GM19455 (cell line): Measurements from ENCODE around the gene GPRIN1.

Experiments
- ATAC-seq: cut with Tn5 transposase; IDR thresholded peaks from one replicate; pipeline ENCODE4 v1.9.1; 2021; ENCODE audit not compliant: unreplicated experiment

GPRIN1 gene

DNA sequence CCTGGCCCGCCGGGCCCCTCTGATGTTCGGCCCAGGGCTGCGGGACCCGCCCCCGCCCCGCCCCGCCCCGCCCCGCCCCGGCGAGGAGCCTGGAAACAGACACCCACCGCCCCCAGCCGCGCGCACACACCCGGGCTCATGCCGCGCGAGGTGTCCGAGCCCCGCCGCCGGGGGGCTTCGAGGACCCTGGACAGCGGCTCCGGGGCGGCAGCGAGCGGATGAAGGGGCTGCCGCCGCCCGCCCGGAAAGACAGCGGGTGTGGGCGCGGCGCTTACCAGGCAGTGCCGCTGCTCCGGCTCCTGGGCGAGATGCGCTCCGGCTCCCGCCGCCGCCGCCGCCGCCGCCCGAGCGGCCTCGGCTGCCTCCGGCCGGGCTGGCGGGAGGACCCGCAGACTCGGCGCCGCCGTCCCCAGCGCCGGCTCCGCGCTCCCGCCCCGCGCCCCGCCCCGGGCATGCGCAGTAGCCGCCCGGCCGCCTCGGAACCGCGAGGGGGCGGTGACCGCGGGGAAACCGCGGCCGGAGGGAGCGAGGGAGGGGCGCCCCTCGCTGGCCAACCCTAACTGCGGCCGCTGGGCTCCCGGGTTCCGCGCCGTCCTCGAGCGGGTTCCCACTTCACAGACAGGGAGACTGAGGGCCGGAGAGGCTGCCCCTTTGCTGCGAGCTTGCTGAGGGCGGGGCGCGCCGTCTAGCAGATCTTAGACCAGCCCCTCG is at the start of gene GPRIN1:
Gene GPRIN1, minus strand, starts transcription at position 433 of the 711 bp plus-strand sequence. CDS start 10,322 bp downstream, outside the sequence.
- ATAC-seq: peak; percentile 72

DNA sequence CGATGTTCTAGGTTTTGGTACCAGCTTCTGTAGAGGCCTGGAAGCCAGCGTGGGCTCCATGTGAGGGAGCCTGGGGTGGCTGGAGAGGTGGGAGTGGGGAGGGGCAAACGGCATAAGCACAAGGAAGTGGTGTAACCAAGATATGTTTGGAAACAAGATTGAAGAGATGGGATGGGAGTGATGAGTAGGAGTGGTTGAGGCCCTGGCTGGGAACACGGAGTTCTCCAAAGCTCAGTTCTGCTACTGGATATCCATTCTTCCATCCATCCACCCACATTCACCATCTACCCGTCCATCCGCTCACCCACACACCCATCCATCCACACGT is 49.5 kb upstream of the GPRIN1 start:
- no peak for ATAC-seq

DNA sequence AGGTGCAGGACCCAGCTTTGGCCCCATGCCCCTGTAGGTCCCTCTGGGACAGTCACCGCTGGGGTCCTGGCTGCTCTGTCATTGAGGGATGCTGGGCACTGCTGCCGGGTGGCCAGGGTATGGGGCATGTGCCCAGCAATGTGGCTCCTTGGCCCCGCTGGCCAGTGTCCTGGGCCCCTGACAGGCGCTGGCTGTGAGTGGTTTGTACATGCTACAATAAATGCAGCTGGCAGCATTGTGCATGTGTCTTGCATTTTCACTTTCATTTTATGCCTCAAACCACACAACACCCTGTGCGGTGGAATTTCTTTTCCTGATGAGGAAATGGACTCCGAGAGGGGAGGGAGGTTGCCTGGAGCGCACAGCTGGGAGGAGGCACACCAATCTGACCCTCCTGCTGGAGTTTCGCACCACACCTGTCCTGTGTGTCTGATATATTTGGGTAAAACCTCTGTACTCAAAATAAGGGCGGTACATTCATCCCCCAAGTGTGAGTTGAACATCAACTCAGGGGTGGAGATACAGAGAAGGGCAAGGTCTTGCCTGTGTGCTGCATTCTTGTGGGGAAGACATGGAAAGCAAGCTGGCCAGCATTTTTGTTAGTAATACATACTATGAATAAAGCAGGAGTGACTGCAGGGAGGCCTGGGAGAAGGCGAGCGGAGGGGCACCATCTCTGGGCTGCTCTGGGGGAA is 49.0 kb upstream of the GPRIN1 start:
- no peak for ATAC-seq

DNA sequence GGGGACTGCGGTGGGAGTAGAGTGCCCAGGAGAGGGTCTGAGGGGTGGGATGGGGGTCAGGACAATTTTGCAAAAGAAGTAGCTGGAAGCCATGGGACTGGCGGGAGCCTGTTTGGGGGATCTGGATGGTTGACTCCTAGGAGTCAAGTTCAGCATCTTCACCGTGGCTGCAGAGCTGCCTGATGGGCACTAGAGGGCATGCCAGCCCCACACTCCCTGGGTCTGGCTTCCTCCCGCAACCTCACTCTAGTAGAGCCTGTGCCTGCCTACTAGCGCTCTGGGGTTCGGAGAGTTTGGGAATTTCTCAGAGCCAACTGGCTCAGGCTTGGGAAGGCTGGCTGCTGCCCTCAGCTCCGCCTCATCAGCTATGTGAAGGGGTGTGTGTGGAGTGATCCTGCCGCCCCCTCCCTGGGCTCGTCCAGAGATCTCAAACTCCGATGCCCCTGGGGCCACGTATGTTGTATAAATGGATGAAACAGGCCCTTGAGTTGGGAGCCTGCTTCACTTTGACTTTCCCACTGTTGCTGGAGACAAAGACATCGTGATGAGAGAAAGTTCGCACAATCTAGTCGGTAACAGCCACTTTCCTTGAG is 48.1 kb upstream of the GPRIN1 start:
- no peak for ATAC-seq

DNA sequence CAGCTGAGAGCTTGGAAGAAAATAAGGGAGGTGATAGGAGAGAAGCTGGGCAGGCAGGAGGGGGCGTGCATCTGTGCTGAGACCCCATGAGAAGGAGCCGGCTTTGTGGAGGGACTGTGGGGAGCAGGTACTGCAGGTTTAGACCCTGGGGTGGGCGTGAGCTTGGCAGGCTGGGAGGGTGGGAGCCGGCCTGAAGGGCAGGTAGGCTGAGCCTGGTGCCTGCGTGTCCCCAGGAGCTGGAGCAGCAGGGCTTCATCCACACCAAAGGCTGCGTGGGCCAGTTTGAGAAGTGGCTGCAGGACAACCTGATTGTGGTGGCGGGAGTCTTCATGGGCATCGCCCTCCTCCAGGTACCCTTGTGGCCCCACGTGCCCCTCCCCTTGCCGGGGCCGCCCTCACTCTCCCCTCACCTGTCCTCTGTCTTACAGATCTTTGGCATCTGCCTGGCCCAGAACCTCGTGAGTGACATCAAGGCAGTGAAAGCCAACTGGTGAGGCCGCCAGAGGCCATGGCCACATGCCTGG is 46.6 kb upstream of the GPRIN1 start:
- no peak for ATAC-seq

- ATAC-seq: no peak
Measured at GRCh38 chr5:176654856-176655255, 44.9 kb upstream of the GPRIN1 start.

GRCh38 chr5:176653401-176654385 is 43.7 kb upstream of the GPRIN1 start:
- ATAC-seq: no peak

GRCh38 chr5:176652136-176652535 is 42.2 kb upstream of the GPRIN1 start:
- no peak for ATAC-seq

GRCh38 chr5:176651472-176651980 is 41.6 kb upstream of the GPRIN1 start:
- ATAC-seq: no peak

GRCh38 chr5:176650354-176650884 is 40.5 kb upstream of the GPRIN1 start:
- ATAC-seq: no peak

DNA sequence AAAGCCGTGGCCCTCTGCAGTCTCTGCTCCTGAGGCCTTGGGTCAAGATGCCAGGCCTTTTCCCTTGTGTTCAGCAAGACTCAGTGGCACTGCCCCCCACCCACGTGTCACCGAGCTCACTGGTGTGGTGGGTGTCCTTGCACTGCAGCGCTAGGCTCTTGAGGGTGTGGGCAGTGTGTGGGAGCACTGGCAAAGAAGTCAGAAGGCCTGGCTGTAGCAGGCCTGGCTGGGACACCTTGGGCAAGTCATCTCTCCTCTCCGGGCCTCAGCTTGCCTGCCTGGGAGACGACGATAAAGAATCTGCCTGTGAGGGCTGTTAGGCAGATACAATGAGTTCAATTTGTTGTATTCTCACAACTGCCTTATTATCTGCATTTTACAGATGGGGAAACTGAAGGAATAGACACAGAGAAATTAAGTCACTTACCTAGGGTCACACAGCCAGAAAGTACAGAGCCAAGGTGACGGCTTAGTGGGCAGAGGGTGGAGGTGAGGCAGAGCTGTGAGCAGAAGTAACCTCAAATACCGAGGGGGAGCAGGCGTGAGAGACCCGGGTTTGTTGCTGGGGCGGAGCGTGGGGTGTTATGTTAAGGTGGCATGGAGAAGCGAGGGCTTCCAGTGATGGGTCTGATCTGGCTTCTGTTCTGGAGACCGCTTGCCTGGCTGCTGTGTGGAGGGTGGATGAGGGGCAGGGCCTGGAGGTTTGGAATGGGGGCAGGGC is 38.7 kb upstream of the GPRIN1 start:
- ATAC-seq: no peak

DNA sequence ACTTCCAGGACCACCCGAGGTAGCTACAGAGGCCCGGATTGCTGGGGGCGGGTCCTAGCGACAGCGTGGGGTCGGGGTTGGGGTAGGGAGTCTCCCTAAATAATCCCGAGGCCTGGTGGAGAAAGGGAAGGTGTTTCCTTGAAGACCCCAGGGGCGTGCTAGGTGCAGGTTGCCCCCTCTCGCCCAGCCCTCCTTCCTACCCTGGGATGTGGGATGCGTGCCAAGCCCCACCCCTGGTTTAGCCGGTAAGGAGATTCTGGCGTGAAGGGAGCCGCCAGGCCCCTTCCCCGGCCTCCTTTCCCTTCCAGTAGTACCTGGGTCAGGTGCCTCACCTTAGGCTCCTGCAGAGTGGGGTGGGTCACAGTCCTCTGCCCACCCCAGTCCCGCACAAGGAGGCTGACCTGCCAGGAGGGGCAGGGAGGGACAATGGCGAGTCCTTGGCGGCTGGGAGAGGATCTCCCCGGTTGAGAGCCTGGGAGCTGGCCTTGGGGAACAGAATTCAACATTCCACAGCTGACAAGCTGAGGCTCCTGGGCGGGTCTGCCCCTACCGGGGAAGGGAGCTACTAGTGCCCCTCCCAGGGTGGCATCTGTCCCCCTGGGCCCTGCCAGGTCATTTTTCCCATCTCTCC is 38.0 kb upstream of the GPRIN1 start:
- ATAC-seq: no peak

DNA sequence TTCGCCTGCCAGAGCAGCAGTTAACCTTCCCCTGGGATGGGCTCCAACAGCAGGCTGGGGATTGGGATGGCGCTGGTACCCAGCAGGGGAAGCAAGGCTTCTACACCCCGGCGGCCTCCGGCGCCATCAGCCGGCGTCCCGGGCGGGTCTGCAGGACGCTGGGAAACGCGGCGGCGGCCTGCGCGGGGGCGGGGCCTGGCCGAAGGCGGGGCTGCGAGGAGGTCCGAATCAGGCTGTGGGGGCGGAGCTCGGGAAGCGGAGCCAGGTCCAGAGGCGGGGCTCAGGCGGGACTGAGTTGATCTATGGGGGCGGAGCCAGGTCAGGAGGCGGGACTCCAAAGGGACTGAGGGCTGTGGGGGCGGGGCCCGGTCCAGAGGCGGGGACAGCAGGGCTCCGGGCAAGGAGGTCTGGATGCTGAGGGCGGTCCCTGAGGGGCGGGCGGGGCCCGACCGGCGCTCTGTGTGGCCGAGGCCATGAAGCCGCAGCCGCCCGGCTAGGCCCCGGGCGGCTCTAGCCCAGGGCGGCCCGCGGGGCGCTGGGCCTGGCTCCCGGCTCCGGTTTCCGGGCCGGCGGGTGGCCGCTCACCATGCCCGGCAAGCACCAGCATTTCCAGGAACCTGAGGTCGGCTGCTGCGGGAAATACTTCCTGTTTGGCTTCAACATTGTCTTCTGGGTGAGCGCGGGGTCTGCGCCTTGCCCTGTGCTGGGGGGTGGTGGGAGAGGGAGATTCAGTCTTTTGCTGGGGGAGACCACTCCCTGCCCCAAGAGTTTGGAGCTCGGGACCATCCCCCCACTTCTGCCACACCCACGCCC is 37.3 kb upstream of the GPRIN1 start, which contains the start of gene TSPAN17:
Gene TSPAN17, plus strand, starts transcription at position 455 of the 813 bp plus-strand sequence. Its CDS starts 132 bp downstream, at position 587.
- ATAC-seq: peak; percentile 96

DNA sequence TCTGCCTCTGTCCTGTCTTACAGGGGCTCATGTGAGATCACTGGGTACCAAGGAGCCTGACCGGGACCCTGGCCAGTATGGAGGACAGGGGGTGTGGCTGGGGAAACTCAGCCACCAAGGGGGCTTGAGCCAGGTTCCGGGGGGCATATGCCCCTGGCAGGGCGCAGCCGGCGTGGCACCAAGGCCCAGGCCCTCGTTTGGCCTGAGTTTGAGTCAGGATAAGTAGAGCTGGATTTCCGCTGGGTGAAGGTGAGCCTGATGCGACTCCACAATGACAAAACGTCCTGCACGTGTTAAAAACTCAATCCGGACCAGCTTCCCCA is 36.7 kb upstream of the GPRIN1 start:
- peak; percentile 1 for ATAC-seq

GRCh38 chr5:176646049-176646706 is 36.2 kb upstream of the GPRIN1 start:
- no peak for ATAC-seq

DNA sequence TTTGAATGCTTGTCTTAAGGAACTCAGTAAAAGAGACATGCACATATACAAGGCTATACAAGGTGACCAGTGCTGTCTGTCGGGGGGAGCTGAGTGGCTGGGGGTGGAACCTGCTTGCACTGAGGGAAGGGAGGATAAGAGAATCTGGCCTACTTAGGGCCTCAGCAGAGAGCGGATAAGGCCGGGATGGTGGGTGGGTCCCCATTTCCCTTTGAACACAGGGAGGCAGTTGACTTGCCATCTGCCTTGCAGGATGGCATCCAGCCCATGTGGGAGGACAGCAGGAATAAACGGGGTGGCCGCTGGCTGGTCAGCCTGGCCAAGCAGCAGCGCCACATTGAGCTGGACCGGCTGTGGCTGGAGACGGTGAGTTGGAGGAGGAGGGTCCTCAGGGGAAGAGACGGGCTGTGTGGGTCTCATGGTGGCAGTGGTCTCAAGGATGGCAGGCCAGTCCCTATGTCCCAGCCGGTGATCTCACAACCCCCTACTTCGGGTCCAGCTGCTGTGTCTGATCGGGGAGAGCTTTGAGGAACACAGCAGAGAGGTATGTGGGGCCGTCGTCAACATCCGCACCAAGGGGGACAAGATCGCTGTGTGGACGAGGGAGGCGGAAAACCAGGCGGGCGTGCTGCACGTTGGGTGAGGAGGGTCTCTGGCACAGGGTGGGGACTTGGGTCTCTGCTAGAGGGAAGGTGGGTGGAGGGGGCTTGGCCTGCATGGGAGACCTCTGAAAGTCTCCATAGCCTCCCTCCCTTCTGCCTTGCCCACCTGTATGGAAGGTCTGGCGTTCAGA is 35.1 kb upstream of the GPRIN1 start:
- no peak for ATAC-seq

DNA sequence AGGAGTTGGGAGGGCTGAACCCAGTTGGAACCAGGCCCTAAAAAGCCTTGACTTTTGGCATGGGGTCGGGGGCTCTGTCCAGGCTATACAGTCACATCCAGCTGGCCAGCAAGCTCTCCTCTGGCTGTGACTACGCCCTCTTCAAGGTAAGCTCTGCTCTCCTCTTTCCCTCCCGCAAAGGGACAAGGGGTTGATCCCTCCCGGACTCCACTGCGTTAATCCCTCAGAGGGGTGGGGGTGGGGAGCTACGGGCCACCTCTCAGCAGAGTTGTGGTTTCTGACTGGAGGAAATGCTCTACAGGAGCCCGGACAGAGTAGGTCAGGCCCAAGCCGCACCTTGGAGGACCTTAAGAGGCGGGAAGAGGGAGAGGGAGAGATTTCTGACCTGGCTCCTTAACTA is 34.3 kb upstream of the GPRIN1 start:
- no peak for ATAC-seq
